Measurements from ENCODE around the gene SGPL1.

- TF ChIP-seq CTCF (conservative IDR thresholded peaks at IDR 0.05; ENCODE audit: low read depth in 2 of 2) (no peak), EZH2 (IDR thresholded peaks at IDR 0.05; ENCODE audit: low read depth, unreplicated experiment) (no peak), EZH2phosphoT487 (IDR thresholded peaks at IDR 0.05; ENCODE audit: unreplicated experiment) (no peak), CREB1 (CRISPR knock-in tag; IDR thresholded peaks at IDR 0.05; ENCODE audit: low read depth) (no peak), NANOG (IDR thresholded peaks at IDR 0.05; ENCODE audit: borderline replicate concordance) (no peak), POLR2AphosphoS5 (IDR thresholded peaks at IDR 0.05; ENCODE audit: low read depth) (no peak), JUNB (IDR thresholded peaks at IDR 0.05; ENCODE audit: unreplicated experiment) (no peak), STAT1 (IDR thresholded peaks at IDR 0.05; ENCODE audit: unreplicated experiment) (no peak), ZNF114 (CRISPR knock-in tag; IDR thresholded peaks at IDR 0.05) (no peak)
- TF ChIP-seq, protein P1, sequence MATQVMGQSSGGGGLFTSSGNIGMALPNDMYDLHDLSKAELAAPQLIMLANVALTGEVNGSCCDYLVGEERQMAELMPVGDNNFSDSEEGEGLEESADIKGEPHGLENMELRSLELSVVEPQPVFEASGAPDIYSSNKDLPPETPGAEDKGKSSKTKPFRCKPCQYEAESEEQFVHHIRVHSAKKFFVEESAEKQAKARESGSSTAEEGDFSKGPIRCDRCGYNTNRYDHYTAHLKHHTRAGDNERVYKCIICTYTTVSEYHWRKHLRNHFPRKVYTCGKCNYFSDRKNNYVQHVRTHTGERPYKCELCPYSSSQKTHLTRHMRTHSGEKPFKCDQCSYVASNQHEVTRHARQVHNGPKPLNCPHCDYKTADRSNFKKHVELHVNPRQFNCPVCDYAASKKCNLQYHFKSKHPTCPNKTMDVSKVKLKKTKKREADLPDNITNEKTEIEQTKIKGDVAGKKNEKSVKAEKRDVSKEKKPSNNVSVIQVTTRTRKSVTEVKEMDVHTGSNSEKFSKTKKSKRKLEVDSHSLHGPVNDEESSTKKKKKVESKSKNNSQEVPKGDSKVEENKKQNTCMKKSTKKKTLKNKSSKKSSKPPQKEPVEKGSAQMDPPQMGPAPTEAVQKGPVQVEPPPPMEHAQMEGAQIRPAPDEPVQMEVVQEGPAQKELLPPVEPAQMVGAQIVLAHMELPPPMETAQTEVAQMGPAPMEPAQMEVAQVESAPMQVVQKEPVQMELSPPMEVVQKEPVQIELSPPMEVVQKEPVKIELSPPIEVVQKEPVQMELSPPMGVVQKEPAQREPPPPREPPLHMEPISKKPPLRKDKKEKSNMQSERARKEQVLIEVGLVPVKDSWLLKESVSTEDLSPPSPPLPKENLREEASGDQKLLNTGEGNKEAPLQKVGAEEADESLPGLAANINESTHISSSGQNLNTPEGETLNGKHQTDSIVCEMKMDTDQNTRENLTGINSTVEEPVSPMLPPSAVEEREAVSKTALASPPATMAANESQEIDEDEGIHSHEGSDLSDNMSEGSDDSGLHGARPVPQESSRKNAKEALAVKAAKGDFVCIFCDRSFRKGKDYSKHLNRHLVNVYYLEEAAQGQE (IDR thresholded peaks at IDR 0.05; ENCODE audit: unreplicated experiment) = no peak
These were observed 13.8 kb downstream of the SGPL1 start for GRCh38 chr10:70829543-70829942.

Measured in GM23338 (cell line).